ENCODE results near the gene GNB1. TPM values are rescaled to one million over a fixed set of nuclear protein-coding genes. Genes with fewer than 3 reads are reported as not detected.

The GNB1 gene
- total RNA-seq, 1 donor from 2014 or later: 116 TPM

DNA sequence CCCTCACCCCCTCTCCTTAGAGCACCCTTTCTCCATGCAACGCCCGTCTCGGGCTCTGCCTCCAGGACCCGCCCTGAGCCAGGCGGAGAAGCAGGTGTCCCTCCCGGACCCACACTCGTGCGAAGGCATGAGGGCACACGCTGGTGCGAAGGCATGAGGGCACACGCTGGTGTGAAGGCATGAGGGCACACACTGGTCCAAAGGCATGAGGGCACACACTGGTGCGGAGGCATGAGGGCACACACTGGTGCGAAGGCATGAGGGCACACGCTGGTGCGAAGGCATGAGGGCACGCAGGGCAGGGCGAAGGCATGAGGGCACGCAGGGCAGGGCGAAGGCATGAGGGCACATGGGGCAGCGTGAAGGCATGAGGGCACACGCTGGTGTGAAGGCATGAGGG lies 34.0 kb upstream of the GNB1 start:
- no peak for DNase-seq (ENCODE audit: low read depth)
- no peak overlapping the region for H3K4me3 ChIP-seq (ENCODE audit: low read depth, low read length)
- TF ChIP-seq, protein P1, sequence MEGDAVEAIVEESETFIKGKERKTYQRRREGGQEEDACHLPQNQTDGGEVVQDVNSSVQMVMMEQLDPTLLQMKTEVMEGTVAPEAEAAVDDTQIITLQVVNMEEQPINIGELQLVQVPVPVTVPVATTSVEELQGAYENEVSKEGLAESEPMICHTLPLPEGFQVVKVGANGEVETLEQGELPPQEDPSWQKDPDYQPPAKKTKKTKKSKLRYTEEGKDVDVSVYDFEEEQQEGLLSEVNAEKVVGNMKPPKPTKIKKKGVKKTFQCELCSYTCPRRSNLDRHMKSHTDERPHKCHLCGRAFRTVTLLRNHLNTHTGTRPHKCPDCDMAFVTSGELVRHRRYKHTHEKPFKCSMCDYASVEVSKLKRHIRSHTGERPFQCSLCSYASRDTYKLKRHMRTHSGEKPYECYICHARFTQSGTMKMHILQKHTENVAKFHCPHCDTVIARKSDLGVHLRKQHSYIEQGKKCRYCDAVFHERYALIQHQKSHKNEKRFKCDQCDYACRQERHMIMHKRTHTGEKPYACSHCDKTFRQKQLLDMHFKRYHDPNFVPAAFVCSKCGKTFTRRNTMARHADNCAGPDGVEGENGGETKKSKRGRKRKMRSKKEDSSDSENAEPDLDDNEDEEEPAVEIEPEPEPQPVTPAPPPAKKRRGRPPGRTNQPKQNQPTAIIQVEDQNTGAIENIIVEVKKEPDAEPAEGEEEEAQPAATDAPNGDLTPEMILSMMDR (IDR thresholded peaks at IDR 0.05; ENCODE audit: insufficient read depth, low read length, severe bottlenecking): no peak
- no peaks in the 10 kb centered on the region for H3K27me3 ChIP-seq (ENCODE audit: control insufficient read depth, insufficient read depth, low read length)
- FAIRE-seq: no peak
- H3K36me3 ChIP-seq (ENCODE audit: control insufficient read depth, insufficient read depth, low read length): no peaks in the 10 kb centered on the region

DNA sequence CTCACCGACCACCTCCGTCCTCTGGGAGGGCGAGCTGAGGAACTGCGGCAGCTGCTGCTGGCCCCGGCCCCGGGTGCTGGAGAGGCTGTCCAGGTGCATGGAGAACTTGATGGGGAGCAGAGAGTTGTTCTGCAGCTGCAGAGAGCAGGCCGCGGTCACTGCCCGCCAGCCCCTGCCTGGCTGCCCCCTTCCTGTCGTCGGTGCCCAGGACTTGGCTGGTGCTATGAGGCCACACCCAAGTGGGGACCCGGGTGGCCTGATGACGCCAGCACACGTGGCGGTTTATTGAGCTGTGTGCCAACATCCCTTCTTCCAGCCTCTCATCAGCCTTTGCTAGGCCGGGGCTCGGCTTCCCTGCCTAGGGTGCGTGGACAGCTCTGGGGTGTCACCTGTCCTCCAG lies 33.5 kb upstream of the GNB1 start:
- FAIRE-seq (no peak), DNase-seq (ENCODE audit: low read depth) (no peak)
- no peaks in the 10 kb centered on the region for H3K36me3 ChIP-seq (ENCODE audit: control insufficient read depth, insufficient read depth, low read length)
- TF ChIP-seq, protein P1 (IDR thresholded peaks at IDR 0.05; ENCODE audit: insufficient read depth, low read length, severe bottlenecking): no peak
- no peaks in the 10 kb centered on the region for H3K27me3 ChIP-seq (ENCODE audit: control insufficient read depth, insufficient read depth, low read length)
- H3K4me3 ChIP-seq (ENCODE audit: low read depth, low read length): no peak overlapping the region

DNA sequence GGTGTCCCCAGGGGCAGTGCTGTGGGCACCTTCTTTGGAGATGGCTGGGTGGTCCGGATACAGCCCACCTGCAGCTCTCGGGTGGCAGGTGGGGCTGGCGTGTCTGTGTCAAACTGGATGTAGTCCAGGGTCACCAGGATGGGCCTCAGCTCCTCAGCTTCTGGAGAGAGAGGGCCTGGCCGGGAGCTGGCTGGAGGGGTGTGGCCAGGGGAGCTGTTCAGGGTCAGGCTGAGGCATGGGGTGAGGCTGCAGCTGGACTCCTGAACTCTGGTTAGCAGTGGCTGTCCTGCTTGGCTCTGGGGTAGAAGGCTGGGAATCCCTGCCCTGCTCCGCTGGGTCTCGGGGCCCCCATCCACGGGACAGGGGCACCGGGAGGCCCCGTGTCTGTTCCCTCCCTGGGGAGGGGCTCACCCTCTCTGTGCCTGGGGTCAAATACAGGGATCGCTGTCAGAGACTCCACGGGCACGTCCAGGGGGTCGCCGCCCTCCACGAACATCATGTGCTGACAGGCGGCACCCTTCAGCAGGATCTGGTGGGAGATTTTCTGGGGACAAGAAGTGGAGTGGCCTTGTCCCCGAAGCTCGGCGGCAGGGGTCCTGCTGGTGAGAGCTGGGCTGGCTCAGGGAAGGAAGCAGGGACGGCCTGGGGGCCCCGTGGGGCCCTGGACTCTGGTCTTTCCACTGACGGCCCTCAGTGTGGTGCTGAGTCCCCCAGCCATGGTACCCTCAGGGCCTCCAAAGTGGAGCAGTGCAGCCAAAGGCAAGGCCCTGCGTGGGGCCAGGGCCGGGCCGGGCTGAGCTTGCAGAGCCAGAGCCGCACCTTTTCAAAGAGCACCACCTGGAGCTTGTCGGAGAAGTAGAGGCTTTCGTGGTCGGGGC lies 32.3 kb upstream of the GNB1 start:
- TF ChIP-seq, protein P1 (IDR thresholded peaks at IDR 0.05; ENCODE audit: insufficient read depth, low read length, severe bottlenecking): no peak
- H3K36me3 ChIP-seq (ENCODE audit: control insufficient read depth, insufficient read depth, low read length): no peaks in the 10 kb centered on the region
- H3K27me3 ChIP-seq (ENCODE audit: control insufficient read depth, insufficient read depth, low read length): no peaks in the 10 kb centered on the region
- no peak overlapping the region for H3K4me3 ChIP-seq (ENCODE audit: low read depth, low read length)
- DNase-seq (ENCODE audit: low read depth) (no peak), FAIRE-seq (no peak)

DNA sequence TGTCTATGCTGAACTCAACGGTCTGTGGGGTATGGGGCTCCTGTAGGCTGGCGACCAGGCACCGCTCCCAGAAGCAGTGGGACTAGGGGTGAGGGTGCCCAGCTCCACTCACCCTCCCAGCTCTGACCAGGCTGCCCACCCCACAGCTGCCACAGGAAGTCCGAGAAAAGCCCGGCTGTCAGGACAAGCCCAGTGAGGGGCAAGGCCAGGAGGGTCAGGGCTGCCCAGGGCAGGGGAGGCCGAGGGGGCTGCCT lies 31.7 kb upstream of the GNB1 start:
- FAIRE-seq (no peak), DNase-seq (ENCODE audit: low read depth) (no peak)
- Histone ChIP-seq H3K4me3 (ENCODE audit: low read depth, low read length) (no peak overlapping the region), H3K27me3 (ENCODE audit: control insufficient read depth, insufficient read depth, low read length) (no peaks in the 10 kb centered on the region), H3K36me3 (ENCODE audit: control insufficient read depth, insufficient read depth, low read length) (no peaks in the 10 kb centered on the region)
- TF ChIP-seq, protein P1 (IDR thresholded peaks at IDR 0.05; ENCODE audit: insufficient read depth, low read length, severe bottlenecking): no peak

DNA sequence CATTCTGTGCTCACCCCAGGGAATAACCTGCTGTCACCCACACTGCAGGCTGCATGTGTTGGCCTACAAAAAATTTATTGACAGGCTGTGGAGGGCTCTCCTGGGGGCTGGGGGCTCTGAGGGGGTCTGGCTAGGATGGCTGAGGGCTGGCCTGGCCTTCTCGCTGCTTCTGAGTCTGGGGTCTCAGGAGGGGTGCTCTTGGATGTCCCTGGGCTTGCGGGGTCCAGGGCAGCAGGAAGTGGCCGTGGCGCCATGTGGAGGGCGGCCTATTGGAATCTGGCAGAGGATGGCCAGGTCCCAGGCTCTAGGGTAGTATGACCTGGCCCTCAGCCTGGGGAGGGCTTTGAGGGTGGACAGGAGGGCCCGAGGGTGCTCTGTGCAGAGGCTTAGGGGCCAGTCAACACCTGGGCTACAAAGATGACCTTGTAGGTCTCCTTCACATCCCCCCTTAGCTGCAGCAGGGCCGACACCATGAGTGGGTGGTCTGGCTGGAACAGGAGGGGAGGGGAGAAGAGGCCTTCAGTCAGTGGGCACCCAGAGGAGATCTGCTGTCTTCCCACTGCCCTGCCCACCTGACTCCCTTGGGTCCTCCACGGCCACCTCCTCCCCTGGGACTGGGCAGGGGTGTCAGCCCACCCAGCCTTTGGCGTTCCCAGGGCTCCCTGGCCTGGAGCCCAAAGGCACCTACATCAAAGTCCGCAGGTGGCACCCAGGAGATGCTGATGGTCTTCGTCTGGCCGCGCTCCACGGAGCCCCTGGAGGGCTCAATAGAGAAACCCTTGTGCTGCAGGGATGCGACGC lies 31.2 kb upstream of the GNB1 start:
- TF ChIP-seq, protein P1 (IDR thresholded peaks at IDR 0.05; ENCODE audit: insufficient read depth, low read length, severe bottlenecking): no peak
- Histone ChIP-seq H3K4me3 (ENCODE audit: low read depth, low read length) (no peak overlapping the region), H3K27me3 (ENCODE audit: control insufficient read depth, insufficient read depth, low read length) (no peaks in the 10 kb centered on the region), H3K36me3 (ENCODE audit: control insufficient read depth, insufficient read depth, low read length) (no peaks in the 10 kb centered on the region)
- DNase-seq (ENCODE audit: low read depth) (no peak), FAIRE-seq (no peak)
